HG02623 (cell line): ENCODE data around the gene PNMA8B.
"Not testable (repeated sequence)": the region's sequence is repeated elsewhere in the genome, so short reads cannot be mapped to it uniquely, and the experiment has no call there.

Experiments
- ATAC-seq: cut with Tn5 transposase; IDR thresholded peaks from one replicate; pipeline ENCODE4 v1.9.1; 2021; ENCODE audit warnings: moderate library complexity; ENCODE audit not compliant: unreplicated experiment

Gene PNMA8B, protein sequence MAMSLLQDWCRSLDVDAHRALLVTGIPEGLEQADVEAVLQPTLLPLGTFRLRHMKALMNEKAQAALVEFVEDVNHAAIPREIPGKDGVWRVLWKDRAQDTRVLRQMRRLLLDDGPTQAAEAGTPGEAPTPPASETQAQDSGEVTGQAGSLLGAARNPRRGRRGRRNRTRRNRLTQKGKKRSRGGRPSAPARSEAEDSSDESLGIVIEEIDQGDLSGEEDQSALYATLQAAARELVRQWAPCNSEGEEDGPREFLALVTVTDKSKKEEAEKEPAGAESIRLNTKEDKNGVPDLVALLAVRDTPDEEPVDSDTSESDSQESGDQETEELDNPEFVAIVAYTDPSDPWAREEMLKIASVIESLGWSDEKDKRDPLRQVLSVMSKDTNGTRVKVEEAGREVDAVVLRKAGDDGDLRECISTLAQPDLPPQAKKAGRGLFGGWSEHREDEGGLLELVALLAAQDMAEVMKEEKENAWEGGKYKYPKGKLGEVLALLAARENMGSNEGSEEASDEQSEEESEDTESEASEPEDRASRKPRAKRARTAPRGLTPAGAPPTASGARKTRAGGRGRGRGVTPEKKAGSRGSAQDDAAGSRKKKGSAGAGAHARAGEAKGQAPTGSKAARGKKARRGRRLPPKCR

GRCh38 chr19:46495786-46496099 lies at the start of gene PNMA8B:
Gene PNMA8B (minus strand): TSS chr19:46495867. CDS start chr19:46495465, 402 bp downstream.
- no peak for ATAC-seq

DNA sequence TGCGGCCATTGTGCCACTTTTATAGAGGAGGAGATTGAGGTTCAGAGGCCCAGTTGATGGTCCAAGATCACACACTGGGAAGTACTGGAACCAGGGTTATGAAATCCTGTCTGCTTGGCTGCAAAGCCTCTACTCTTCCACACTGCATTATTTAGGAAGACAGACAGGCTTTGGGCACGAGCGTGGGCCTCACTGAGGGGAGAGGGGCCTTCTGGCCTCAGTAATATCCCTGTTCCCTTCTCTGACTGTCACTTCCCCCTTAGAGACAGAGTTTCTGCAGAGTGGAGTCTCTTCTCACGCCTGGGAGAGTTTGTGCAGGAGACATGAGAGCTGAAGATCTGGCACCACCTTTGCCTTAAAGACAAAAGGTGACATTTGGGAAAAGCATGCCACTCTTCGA lies 49.0 kb upstream of the PNMA8B start:
- no peak for ATAC-seq

DNA sequence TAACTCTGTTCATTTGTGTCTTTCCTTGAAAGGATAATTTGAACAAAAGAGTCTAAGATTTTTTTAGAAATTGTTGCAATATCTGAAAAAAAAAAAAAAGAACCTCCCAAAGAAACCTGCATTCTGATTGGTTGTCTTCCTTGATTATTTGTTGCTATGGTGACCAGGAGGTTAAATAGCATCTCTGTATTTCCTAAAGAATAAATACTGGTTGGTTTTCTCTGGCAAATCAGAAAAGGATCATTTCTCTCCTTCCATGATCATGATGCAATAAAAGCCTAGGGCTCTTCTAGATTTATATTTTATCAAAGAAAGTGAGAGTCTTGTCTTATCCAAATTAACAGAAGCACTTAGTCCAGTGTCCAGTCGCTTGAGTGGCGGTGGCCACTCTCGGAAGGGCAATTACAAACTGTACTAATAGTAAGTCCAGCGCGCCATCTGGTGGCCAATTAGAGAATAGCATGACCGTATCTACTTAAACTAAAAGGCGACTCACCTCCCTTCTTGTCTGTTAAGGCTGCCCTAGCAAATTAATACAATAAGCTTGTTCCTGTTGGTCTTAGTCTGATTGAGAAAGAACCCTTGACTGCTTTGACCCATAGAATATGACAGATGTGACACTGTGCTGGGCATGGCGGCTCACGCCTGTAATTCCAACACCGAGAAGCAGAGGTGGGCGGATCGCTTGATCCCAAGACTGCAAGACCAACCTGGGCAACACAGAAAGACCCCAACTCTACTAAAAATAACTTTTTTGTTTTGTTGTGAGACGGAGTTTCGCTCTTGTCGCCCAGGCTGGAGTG lies 47.0 kb upstream of the PNMA8B start:
- no peak for ATAC-seq

- no peak for ATAC-seq
These were observed 41.8 kb upstream of the PNMA8B start for GRCh38 chr19:46537136-46538097.

DNA sequence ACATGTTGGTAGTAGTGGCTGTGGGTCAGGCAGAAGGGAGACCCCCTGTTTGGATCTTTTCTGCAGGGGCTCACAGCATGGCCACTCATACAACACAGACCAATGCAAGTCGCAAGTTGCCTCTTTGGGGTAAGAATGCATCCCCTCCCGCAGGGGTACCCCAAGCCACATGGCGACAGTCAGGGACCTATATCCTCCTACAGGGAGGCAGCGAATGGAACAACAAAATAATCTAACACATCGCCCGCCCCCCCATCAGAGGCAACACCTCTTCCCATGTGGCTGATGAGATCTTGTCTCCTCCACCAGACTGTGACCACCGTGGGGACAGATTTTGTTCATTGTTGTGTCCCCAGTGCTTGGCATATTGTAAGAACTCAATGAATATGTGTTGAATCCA lies 40.7 kb upstream of the PNMA8B start:
- no peak for ATAC-seq

GRCh38 chr19:46533621-46534081 lies 38.0 kb upstream of the PNMA8B start:
- ATAC-seq = no peak

DNA sequence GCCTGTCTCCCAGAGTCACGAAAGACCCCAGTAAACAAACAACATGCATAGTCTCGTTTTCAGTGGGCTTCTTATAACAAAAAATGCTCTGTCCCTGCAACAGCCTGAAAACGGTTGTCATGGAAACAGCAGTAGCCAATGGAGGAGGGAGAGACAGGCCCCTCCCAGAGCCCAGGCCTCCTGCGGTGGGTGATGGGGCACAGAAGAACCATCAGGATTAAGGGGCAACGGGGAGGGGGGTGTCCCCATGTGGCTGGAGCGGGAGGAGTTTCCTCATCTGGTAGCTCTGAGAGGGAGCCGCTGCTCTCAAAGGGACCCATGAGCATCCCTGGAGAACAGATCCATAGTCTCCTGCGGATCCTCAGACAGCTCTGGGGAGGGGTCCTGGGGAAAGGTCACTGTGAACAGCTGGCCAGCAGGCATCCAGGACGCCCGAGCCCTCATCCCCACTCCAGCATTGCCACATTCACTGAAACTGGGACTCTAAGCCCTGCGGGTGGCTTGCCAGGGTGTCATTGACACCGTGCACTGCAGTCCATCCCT lies 37.5 kb upstream of the PNMA8B start:
- ATAC-seq = no peak

GRCh38 chr19:46530636-46531035 lies 35.0 kb upstream of the PNMA8B start:
- no peak for ATAC-seq

GRCh38 chr19:46529622-46530451 lies 34.2 kb upstream of the PNMA8B start:
- ATAC-seq = no peak

DNA sequence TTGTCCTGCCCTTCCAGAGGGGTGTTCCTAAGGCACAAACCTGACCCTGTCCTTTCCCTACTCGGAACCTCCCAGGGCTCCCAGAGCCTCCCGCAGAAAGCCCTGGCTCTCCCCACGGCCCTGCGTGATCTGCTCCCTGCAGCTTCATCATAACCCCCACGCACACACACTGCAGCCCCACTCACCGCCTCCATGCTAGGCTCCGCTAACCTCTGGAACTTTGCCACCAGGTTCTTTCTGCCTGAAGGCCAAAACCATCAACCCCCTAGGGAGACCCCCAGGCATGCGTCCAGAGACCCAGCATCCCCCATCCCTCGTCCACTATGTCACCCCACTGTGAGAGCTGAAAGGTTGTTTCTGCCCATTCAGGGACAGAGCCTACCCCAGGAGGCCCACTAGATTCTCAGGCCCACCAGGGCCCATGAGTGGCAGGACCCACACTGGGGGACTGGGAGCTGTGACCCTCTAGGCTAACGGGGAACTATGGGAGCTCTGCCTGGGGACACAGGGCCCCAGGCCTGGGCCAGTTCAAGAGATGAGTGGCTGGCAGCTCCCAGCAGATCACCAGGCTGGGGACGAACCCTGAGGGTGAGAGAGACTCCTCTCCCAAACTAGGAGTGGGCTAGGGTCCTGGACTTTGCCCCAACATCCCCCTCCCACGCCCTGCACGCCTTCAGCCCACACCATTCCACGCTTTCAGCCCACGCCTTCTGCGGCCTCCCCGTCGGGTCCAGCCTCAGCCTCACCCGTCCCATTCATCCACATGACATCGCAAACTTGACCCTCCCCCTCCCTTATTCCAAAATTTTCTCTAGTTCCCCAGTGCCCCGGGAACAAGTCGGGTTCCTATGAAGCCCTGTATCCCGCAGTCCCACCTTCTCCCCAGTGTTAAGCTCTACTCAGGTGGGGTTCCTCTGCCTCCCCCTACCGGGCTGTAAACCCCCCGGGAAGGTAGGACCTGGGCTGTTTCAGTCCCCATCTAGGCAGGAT lies 33.2 kb upstream of the PNMA8B start:
- no peak for ATAC-seq

DNA sequence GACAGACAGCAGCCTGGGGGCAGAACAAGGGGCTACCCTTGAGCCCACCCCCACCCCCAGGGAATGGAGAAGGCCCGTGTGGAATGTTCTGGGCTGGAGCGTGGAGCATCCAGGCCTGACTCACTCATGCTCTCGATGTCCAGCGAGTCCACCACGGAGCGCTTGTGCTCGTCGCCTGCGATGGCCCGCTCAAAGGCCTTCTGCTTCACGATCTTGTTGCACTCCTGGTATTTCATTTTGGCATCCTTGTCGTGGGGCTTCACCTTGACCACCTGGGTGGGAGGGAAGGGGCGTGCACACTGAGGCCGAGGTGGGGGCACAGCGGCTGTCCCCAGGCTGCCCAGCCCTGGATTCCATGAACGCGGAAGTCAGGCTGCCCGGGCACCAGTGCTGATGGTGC lies 31.1 kb upstream of the PNMA8B start:
- ATAC-seq = not testable (repeated sequence)

DNA sequence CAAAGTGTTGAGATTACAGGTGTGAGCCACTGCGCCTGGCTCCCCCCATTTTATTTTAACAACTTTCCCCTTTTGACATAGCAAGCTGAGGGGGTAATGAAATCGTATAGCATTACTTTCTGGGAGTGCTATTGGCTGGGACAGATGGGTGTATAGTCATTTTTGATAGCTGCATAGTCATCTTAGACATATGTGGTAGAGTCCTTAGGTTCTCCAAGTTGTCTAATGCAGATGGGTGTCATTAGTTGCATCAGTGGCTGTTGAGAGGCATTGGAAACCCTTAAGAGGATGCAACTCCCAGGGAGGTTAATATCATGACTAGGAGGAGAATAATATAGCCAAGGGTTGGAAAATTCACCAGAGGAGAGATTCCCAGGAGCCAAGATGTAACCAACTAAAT lies 28.6 kb upstream of the PNMA8B start:
- no peak for ATAC-seq

- ATAC-seq = not testable (repeated sequence)
These were observed 27.3 kb upstream of the PNMA8B start for GRCh38 chr19:46522988-46523387.

GRCh38 chr19:46521241-46521868 lies 25.7 kb upstream of the PNMA8B start:
- no peak for ATAC-seq

DNA sequence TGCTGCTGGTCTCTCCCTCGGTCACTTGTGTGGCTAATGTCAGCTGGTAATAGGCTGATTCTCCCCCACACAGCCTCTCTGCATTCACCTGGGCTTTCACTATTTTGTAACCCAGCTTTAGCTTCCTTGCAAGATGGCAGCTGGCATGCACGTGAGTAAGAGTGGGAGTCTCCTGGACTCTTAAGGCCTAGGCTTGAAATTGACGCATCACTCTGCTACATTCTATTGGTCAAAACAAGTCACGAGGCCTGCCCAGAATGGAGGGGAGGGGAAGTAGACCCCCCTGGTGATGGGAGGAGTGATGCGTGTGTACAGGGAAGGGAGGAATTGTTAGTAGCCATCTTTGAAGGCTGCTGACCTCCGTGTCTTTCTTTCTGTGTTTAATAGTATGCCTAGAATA lies 24.9 kb upstream of the PNMA8B start:
- ATAC-seq = no peak

- ATAC-seq = no peak
These were observed 21.8 kb upstream of the PNMA8B start for GRCh38 chr19:46517471-46517870.

- ATAC-seq = no peak
These were observed 20.2 kb upstream of the PNMA8B start for GRCh38 chr19:46515879-46516350.

DNA sequence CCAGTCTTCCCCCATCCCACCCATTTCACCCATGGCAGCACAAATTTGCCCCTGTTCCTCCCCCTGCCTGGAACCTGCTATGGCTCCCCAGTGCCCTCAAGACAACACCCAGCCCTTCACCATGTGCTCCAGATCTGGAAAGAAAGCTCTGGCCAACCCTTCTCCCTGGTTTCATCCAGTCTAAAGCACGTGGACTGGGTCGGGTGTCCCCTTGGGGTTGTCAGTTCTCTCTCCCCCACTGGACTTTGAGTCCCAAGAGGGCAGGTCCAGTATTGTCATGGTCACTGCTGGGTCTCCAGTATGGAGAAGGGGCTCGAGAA lies 19.6 kb upstream of the PNMA8B start:
- ATAC-seq = no peak
